ENCODE measurements around the gene DAPK3.
A peak's percentile ranks its signal among the peaks of the same experiment; 100 is the strongest.
"Not testable (repeated sequence)": the region's sequence is repeated elsewhere in the genome, so short reads cannot be mapped to it uniquely, and the experiment has no call there.

DAPK3 gene

DNA sequence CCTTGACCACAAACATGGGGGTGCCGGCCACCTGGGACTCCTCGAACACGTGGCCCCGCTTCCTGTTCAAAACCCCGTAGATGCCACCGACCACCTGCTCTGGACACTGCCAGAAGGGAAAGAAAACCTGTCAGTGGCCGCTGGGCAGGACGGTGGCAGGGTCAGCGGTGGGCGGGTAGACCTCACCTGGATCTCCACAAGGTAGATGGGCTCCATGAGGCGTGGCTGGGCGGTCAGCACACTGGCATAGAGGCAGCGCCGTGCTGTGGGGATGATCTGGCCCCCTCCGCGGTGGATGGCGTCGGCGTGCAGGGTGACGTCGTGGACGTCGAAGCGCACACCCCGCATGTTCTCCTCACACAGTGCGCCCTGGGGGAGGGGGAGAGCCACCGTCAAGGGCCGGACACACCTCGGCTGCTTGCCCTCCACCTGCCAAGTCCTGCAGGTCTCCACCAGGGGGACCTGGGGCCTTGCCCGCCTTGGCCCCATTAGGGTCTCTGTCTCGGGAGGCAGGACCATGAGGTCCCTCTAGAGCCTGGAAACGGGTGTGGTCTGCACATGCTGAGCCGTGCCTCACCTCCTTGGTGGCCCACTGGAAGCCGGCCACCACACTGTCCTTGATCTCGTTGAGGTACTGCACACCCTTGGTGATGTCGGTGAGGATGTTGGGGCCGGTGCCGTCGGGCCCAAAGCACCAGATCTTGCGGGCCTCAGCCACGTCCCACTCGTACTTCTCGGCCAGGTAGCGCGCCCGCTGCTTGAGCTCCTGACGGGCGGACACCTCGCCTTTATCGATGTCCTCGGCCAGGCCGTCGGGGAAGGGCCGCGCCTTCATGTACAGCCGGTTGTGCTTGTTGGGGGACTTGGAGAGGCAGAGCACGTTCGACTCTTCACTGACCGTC is 6.6 kb upstream of the DAPK3 start:
- no peaks in the 10 kb centered on the region for H3K4me1 ChIP-seq (ENCODE audit: insufficient read depth, low read length)
- no peaks in the 10 kb centered on the region for H3K9me3 ChIP-seq (ENCODE audit: control insufficient read depth, insufficient read depth, low read length)
- no peak overlapping the region for H3K9ac ChIP-seq (ENCODE audit: low read depth, low read length)
- peaks cover 66% of the 10 kb centered on the region for H3K36me3 ChIP-seq (ENCODE audit: insufficient read depth, low read length)

DNA sequence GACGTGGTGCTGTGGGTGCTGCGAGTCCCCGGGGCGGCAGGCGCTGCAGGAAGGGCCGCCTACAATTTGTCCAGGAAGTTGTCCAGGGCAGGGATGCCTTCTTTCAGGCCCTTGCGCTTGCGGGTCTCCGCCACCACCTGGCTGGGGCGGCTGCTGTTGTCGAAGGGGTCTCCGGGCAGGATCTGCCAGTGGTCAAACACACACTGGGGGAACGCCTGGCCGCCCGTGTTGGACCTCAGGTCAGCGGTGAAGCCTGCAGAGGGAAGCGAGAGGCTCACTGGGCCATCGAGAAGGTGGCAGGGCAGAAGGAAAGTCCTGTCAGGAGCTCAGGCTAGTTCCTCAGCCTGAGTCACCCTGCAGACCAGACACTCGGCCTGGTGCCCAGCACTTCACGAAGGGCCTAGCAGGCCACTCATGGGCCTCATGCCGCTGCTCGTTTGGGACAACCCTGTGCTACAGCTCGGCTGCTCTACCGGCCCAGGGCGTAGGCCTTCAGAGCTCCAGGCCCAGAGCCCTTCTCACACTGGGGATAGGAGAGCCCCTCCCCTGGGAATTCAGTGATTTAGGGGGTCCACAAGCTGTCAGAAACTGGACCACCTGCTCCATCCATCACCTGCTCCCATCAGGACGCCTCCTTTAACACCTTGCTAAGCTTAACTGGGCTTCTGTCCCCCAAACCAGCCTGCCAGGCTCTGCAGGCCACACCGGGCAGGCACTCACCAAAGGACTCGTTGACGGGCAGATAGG is 5.8 kb upstream of the DAPK3 start:
- peaks cover 58% of the 10 kb centered on the region for H3K36me3 ChIP-seq (ENCODE audit: insufficient read depth, low read length)
- no peak overlapping the region for H3K9ac ChIP-seq (ENCODE audit: low read depth, low read length)
- H3K9me3 ChIP-seq (ENCODE audit: control insufficient read depth, insufficient read depth, low read length): no peaks in the 10 kb centered on the region
- H3K4me1 ChIP-seq (ENCODE audit: insufficient read depth, low read length): no peaks in the 10 kb centered on the region

DNA sequence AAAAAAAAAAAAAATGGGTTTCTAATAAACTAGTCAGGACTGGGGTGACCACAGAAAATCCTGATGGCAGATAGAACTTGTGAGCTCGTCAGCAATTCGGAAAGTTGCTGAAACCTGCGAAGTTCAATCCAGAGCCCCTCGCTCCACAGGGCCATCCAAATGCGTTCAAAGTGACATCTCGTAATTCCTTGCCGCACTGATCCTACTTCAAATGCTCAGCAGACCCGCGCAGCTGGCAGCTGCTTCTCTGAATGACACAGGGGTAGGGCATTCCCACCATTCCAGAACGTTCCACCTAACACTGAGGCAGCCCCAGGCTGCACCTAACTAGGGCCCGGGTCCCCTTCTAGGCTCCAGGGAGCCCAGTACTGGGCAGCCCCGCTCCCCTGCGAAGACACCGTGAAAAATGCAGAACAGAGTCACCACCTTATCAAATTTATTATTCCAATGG is 4.8 kb upstream of the DAPK3 start:
- H3K9me3 ChIP-seq (ENCODE audit: control insufficient read depth, insufficient read depth, low read length): no peaks in the 10 kb centered on the region
- peaks cover 50% of the 10 kb centered on the region for H3K36me3 ChIP-seq (ENCODE audit: insufficient read depth, low read length)
- no peak overlapping the region for H3K9ac ChIP-seq (ENCODE audit: low read depth, low read length)
- H3K4me1 ChIP-seq (ENCODE audit: insufficient read depth, low read length): no peaks in the 10 kb centered on the region

DNA sequence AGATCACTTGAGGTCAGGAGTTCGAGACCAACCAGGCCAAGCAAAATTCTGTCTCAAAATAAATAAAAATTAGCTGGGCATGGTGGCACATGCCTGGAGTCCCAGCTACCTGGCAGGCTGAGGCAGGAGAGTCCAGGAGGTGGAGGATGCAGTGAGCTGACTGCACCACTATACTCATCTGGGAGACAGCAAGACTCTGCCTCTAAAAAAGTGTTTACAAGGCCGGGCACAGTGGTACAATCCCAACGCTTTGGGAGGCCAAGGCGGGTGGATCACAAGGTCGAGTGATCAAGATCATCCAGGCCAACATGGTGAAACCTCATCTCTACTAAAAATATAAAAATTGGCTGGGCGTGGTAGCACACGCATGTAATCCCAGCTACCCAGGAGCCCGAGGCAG is 4.2 kb upstream of the DAPK3 start:
- Histone ChIP-seq H3K9ac (ENCODE audit: low read depth, low read length) (no peak overlapping the region), H3K9me3 (ENCODE audit: control insufficient read depth, insufficient read depth, low read length) (no peaks in the 10 kb centered on the region), H3K4me1 (ENCODE audit: insufficient read depth, low read length) (no peaks in the 10 kb centered on the region), H3K36me3 (ENCODE audit: insufficient read depth, low read length) (peaks cover 45% of the 10 kb centered on the region)

DNA sequence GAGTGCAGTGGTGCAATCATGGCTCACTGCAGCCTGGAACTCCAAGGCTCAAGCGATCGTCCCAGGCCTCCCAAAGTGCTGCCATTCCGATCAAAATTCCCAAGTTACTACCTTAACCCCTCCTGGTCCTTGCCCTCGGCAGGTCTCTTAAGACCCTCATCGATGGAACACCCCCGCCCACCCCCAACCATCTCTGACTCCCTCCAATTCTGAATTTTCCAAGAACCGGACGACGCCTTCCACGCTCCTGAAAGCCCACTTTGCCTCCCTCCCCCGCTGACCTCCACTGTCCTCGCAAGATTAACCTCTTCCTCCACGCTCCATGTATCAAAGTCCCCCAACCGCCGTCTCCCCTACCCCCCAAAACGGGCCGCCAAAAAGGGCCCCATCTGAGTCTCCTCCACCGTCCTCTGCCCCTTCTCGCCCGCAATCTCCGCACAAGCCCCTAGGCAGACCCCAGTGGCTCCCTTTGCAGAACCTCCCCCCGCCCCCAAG is 539 bp downstream of the DAPK3 start:
- H3K36me3 ChIP-seq (ENCODE audit: insufficient read depth, low read length): peaks cover 37% of the 10 kb centered on the region
- no peaks in the 10 kb centered on the region for H3K9me3 ChIP-seq (ENCODE audit: control insufficient read depth, insufficient read depth, low read length)
- H3K4me1 ChIP-seq (ENCODE audit: insufficient read depth, low read length): peaks cover 20% of the 10 kb centered on the region
- H3K9ac ChIP-seq (ENCODE audit: low read depth, low read length): peak overlapping the region; percentile 99

DNA sequence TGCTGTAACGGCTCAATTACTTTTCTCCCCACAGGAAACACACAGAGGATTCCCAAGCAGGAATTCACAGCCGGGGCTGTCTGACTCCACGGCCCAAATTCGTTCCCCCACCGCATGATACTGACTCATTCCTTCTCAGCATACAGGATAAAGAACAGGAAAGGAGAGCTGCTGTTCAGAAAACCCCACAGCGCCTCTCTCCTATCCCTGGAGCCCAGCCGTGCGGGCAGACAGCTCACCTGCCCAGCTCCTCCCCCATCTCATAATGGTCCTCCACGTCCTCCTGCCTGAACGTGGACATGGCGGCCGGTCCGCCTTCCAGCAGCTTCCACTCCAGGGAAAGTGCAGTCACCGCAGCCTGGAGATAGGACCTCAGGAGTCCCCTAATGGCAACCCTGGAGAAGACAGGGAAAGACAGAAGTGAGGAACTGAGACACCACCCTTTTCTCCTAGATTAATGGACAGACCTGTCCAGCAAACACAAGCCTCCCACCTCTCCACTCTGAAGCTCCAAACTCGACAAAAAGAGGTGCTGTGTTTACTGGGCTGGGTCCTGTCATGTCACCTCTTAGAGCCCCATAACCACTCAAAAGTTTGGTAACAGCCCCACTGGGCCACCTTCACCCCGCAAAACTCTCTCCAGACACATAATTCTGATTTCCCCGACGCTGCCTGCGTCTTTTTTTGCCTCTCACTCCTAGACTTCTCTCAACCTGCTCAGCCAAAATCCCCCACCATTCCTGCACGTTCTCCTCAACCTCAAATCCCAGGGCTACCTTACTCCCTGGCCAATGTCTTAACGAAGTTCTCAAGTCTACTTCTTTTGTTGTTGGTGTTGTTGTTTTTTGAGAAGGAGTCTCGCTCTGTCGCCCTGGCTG is 1.2 kb downstream of the DAPK3 start:
- Histone ChIP-seq H3K9ac (ENCODE audit: low read depth, low read length) (peak overlapping the region; percentile 99), H3K36me3 (ENCODE audit: insufficient read depth, low read length) (peaks cover 35% of the 10 kb centered on the region), H3K4me1 (ENCODE audit: insufficient read depth, low read length) (peaks cover 20% of the 10 kb centered on the region), H3K9me3 (ENCODE audit: control insufficient read depth, insufficient read depth, low read length) (no peaks in the 10 kb centered on the region)

DNA sequence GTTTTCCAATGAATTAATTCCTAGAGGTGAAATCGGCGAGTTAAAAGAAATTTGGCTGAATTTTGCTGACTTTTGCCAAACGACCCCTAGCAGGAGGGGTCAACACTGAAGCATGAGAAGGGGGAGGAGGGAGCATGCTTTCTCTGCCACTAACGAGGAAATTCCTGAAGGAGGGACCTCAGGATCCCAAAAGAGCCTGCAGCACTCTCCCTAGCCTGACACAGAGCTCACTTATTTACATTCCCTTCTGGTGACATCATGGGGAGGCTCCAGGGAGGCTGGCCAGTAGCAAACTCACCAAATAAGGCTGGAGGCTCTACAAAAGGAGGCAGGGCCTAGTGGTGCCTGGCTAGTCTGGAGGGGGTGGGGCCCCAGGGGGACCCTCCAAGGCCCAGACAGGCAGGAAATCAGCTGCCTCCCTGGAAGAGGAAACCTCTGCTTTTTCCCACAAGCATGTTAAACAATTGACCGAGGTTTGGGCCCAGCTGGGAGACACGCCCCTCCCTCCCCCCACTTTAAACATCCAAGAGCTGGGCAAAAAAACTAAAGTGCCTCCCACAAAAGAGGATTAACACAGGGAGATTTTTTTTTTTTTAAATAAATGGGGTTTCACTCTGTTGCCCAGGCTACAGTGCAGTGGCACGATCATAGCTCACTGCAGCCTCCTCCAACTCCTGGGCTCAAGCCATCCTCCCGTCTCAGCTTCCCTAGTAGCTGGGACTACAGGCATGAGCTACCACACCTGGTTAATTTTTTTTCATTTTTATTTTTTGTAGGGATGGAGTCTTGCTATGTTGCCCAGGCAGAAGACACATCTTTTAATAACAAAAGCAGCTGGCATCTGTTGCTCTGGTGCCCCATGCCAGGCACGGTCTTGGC is 2.1 kb downstream of the DAPK3 start:
- peak overlapping the region; percentile 99 for H3K9ac ChIP-seq (ENCODE audit: low read depth, low read length)
- no peaks in the 10 kb centered on the region for H3K9me3 ChIP-seq (ENCODE audit: control insufficient read depth, insufficient read depth, low read length)
- H3K4me1 ChIP-seq (ENCODE audit: insufficient read depth, low read length): peaks cover 20% of the 10 kb centered on the region
- peaks cover 38% of the 10 kb centered on the region for H3K36me3 ChIP-seq (ENCODE audit: insufficient read depth, low read length)

DNA sequence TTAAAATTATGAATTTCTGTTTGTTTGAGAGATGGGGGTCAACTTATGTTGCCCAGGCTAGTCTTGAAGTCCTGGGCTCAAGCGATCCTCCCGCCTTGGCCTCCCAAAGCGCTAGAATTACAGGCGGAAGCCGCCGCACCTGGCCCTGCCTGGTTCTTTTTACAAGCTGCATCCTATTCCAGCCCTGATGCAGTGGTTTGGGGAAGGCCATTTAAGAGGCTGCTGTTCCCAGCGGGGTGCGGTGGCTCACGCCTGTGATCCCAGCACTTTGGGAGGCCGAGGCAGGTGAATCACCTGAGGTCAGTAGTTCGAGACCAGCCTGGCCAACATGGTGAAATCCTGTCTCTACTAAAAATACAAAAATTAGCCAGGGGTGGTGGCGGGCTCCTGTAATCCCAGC is 2.9 kb downstream of the DAPK3 start:
- H3K9ac ChIP-seq (ENCODE audit: low read depth, low read length); H3K9me3 ChIP-seq (ENCODE audit: control insufficient read depth, insufficient read depth, low read length): not testable (repeated sequence)
- Histone ChIP-seq H3K4me1 (ENCODE audit: insufficient read depth, low read length) (peaks cover 20% of the 10 kb centered on the region), H3K36me3 (ENCODE audit: insufficient read depth, low read length) (peaks cover 45% of the 10 kb centered on the region)

DNA sequence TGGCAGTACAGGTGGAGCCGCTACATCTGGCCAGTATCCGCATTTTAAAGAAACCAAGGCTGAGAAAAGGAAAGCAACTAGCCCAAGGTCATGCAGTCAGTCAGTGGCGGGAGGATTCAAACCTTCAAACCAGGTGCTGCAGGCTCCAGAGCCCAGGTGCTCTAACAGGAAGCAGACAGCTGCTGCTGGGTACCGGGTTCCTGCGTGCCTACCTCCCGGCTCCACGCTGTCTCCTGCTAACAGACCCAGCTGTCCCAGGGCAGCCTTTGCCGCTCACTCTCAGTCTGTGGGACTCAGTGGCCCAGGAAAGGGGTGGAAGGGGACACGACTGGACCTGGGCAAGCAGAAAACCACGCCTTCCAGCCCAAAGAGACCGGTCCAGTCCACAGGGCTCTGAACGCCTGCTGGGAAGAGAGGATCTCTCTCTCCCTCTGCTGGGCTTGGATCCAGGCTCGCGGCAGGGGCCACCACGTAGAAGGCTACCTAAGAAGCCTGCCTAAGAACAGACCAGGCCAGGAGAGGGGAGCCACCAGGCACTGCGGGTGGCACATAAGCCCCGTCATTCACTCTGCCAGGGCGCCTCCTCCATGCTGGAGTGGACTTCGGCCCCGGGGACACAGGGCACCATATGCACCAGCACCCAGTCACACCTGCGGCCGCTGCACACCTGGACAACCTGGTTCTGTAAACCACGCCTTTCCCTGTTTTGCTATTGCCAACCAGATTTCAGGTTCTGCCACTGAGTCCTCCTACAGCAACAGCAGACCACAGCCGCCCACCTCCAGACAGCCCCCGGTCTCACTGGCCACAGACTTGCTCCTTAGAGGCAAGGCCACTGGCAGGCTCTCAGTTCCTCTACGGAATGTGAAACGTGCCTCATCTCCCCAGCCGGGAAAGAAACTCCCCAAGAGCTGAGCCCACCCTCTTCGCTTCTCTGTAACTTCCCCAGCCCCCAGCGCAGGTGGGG is 4.6 kb downstream of the DAPK3 start:
- no peaks in the 10 kb centered on the region for H3K9me3 ChIP-seq (ENCODE audit: control insufficient read depth, insufficient read depth, low read length)
- peaks cover 52% of the 10 kb centered on the region for H3K36me3 ChIP-seq (ENCODE audit: insufficient read depth, low read length)
- H3K9ac ChIP-seq (ENCODE audit: low read depth, low read length): no peak overlapping the region
- peaks cover 20% of the 10 kb centered on the region for H3K4me1 ChIP-seq (ENCODE audit: insufficient read depth, low read length)

DNA sequence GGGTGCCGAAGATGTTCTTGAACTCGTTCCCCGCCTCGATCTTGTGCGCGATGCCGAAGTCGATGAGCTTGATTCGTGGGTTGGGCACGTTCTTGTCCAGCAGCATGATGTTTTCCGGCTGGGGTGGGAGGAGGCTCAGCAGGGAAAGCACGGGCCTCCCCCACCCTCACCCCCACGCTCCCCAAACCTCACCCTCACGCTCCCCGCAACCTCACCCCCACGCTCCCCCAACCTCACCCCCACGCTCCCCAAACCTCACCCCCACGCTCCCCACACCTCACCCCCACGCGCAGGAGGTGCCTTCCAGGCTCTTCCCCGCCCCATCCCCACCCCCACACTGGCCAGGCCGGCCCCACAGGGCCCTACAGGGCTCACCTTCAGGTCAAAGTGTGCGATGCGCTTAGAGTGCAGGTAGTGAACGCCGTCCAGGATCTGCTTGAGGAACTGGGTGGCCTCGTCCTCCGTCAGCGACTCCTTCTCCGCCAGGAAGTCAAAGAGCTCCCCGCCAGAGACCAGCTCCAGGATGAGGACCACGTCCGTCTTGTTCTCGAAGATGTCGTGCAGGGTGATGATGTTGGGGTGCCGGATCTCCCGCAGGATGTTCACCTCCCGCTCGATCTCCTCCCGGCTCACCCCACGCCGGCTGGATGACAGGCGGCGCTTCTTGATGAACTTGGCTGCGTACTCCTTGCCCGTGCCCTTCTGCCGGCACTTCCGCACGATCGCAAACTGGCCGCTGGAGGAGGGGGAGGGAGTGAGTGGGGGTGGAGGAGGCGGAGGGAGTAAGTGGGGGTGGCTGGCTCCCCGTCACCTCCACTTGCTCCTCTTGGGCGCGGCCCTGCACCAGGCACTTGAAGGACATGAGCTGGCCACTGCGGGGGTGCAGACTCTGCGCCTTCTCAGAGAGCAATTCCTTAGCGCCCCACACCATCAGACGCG is 6.4 kb downstream of the DAPK3 start:
- peaks cover 52% of the 10 kb centered on the region for H3K36me3 ChIP-seq (ENCODE audit: insufficient read depth, low read length)
- no peak overlapping the region for H3K9ac ChIP-seq (ENCODE audit: low read depth, low read length)
- H3K4me1 ChIP-seq (ENCODE audit: insufficient read depth, low read length): peaks cover 20% of the 10 kb centered on the region
- no peaks in the 10 kb centered on the region for H3K9me3 ChIP-seq (ENCODE audit: control insufficient read depth, insufficient read depth, low read length)

DNA sequence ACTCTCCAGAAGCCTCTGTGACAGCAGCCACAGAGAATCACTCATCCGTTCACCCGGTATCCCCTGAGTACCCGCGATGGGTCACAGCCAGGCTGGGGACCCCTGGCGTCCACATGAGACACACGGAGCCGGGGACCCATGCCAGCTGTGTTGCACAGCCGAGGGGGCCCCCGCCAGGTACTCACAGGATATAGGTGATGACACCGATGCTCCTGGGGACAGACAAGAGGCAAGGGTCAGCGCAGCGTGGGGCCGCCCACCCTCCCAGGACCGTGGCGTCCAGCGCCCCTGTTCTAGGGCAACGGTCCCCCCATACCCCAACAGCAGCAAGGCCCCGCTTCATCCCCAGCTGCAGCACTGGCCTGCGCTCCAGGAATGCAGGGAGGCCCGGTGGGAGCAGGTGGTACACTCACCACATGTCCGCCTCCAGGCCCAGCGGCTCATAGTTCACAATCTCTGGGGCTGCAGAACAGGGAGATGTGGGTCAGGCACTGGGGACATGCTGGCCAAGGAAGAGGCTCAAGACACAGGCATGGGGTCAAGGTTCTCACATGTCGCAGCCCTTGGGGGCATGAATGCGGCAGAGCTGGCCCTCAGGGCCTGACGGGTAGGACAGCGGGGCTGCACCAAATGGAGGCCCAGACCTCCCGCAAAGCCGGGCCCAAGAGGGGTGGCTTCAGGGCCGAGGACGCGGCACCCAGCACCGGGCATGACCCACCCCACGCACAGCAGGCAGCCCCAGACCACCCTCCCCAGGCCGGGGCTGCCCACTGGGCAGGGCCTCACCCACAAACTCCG is 7.2 kb downstream of the DAPK3 start:
- Histone ChIP-seq H3K4me1 (ENCODE audit: insufficient read depth, low read length) (peaks cover 15% of the 10 kb centered on the region), H3K9ac (ENCODE audit: low read depth, low read length) (no peak overlapping the region), H3K9me3 (ENCODE audit: control insufficient read depth, insufficient read depth, low read length) (no peaks in the 10 kb centered on the region), H3K36me3 (ENCODE audit: insufficient read depth, low read length) (peaks cover 49% of the 10 kb centered on the region)

Measured in ES-I3 (cell line).